ENCODE measurements around the gene ZNF423. TPM values are rescaled to one million over a fixed set of nuclear protein-coding genes. Genes with fewer than 3 reads are reported as not detected.
"Not testable (repeated sequence)": the region's sequence is repeated elsewhere in the genome, so short reads cannot be mapped to it uniquely, and the experiment has no call there.

Gene ZNF423
- total RNA-seq, 4 donors from 2014 or later: 1.4 to 20.6 (median 4.7) TPM

DNA sequence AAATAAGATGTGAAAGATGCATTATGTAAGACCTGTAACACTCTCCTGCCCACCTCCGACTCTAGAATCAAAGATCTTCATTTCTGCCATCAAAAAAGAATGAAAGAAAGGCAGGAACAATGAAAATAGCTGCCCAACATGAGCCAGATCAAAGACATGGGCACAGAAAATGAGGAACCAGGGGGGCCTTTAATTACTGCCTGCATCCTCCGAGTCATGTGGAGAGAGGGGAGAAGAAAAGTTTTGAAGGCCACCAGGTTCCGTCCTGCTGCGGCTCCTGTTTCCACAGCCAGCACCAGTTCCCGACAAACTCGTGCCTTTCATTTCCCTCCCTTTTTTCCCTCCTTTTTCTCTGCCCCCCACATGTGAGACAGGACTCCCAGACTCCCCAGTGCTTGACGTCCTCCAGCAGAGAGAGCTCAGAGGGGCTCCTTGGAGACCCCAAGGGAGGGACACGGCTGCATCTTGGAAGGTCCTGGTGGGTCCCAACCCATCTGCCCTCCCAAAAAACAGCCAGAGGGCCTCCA, 168.4 kb downstream of the ZNF423 start:
- TF ChIP-seq, protein P1, sequence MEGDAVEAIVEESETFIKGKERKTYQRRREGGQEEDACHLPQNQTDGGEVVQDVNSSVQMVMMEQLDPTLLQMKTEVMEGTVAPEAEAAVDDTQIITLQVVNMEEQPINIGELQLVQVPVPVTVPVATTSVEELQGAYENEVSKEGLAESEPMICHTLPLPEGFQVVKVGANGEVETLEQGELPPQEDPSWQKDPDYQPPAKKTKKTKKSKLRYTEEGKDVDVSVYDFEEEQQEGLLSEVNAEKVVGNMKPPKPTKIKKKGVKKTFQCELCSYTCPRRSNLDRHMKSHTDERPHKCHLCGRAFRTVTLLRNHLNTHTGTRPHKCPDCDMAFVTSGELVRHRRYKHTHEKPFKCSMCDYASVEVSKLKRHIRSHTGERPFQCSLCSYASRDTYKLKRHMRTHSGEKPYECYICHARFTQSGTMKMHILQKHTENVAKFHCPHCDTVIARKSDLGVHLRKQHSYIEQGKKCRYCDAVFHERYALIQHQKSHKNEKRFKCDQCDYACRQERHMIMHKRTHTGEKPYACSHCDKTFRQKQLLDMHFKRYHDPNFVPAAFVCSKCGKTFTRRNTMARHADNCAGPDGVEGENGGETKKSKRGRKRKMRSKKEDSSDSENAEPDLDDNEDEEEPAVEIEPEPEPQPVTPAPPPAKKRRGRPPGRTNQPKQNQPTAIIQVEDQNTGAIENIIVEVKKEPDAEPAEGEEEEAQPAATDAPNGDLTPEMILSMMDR (IDR thresholded peaks at IDR 0.05): no peak
- no peak for TF ChIP-seq POLR2A (IDR thresholded peaks at IDR 0.05)
- DNase-seq: no peak
- H3K4me1 ChIP-seq: no peaks in the 10 kb centered on the region
- no peak overlapping the region for H3K4me3 ChIP-seq
- no peaks in the 10 kb centered on the region for H3K36me3 ChIP-seq
- no peak overlapping the region for H3K27ac ChIP-seq
- no peaks in the 10 kb centered on the region for H3K27me3 ChIP-seq
- H3K9me3 ChIP-seq: no peaks in the 10 kb centered on the region

DNA sequence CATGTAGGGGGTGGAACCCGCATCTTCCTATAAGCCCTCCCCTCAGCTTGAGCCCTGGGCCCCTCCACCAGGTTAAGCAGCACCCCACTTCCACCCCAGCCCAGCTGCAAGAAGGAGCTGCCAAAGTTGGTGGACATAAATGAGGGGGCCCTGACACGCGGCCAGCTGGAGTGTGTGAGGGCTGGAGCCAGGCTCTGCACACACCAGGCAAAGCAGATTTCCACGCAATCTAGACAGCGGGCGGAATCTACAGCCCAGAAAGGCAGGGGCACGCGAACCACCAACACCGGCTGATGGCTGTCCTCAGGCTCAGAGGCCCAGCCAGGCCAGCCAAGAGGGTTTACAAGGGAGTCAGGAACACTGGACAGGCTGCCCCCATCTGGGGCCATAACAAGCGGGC, 171.2 kb downstream of the ZNF423 start:
- Histone ChIP-seq H3K9me3 (no peaks in the 10 kb centered on the region), H3K27me3 (no peaks in the 10 kb centered on the region), H3K27ac (no peak overlapping the region), H3K4me1 (no peaks in the 10 kb centered on the region), H3K36me3 (no peaks in the 10 kb centered on the region), H3K4me3 (no peak overlapping the region)
- TF ChIP-seq, protein P1 (IDR thresholded peaks at IDR 0.05): no peak
- TF ChIP-seq POLR2A (IDR thresholded peaks at IDR 0.05): no peak
- no peak for DNase-seq

DNA sequence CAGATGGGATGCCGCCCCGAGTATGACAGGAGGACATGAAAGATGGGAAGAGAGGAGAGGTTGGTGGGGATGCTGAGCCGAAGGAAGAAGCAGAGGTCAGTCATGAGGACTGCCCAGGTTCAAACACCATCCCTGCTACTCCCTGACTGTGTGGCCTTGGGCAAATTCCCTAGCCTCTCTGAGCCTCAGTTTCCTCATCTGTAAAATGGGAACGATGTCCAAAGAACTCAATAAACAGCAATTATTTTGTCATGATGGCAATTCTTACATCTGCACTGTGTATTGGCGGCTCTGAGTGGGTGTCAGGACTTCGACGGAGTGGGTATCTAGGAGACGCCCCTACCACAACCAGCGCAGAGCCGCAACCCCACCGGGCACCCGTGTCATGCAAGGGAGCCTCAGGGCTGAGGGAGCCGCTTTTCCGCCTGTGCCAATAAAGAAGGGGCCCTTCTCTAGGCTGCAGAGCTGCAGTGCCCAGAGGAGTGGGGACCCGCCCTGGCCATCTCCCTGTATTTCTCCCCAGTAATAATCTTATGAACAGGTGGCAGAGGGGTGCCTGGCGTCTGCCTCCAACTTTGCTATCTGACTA, 173.2 kb downstream of the ZNF423 start:
- no peak overlapping the region for H3K4me3 ChIP-seq
- H3K9me3 ChIP-seq: no peaks in the 10 kb centered on the region
- DNase-seq: no peak
- H3K36me3 ChIP-seq: no peaks in the 10 kb centered on the region
- H3K27ac ChIP-seq: no peak overlapping the region
- TF ChIP-seq POLR2A (IDR thresholded peaks at IDR 0.05): no peak
- TF ChIP-seq, protein P1 (IDR thresholded peaks at IDR 0.05): no peak
- H3K4me1 ChIP-seq: no peaks in the 10 kb centered on the region
- H3K27me3 ChIP-seq: no peaks in the 10 kb centered on the region

DNA sequence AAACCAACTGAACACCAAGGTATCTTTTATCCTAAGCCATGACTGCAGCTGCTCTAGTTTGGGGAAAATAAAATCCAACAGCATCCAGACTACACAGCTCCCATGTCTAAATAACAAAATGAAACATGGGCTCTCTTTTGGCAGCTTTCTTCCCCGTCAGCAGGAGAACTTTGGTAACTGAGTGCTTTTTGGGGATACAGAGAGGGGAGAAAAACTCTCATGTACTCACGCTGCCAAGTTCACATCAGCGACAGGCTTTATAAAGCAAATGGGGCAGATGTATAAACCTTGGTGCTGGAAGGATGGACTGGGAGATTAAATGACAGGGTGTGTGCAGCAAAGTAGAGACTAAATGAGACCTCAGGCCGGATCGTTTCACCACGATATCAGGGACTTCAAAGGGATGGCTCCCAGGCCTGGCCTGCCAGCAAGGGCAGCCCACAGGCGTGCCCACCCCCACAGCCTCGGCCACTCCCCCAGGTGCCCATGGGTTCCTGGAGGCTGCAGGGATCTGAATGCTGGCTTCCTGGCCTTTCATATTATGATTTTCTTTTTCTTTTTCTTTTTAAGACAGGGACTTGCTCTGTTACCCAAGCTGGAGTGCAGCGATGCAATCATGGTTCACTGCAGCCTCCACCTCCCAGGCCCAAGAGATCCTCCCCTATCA, 174.6 kb downstream of the ZNF423 start:
- no peaks in the 10 kb centered on the region for H3K27me3 ChIP-seq
- H3K4me3 ChIP-seq: no peak overlapping the region
- TF ChIP-seq, protein P1 (IDR thresholded peaks at IDR 0.05): no peak
- no peak for TF ChIP-seq POLR2A (IDR thresholded peaks at IDR 0.05)
- no peaks in the 10 kb centered on the region for H3K9me3 ChIP-seq
- H3K4me1 ChIP-seq: no peaks in the 10 kb centered on the region
- DNase-seq: no peak
- H3K27ac ChIP-seq: no peak overlapping the region
- no peaks in the 10 kb centered on the region for H3K36me3 ChIP-seq

DNA sequence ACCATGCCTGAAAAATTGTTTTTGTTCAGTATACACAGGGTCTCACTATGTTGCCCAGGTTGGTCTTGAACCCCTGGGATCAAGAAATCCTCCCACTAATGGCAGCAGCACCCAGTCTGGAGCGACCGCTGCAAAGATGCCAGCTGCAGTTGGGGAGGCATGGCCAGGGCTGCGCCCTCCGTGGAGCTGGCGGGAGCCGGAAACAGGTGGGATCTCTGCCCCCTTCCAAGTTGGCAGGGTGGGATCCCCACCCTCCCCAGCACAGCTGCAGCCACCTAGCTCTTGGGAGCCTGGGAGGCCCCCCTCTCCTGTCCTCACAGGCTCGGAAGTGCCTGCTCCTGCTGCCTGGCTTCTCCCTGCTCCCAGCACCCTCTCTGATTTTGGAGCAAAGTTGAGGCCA, 176.8 kb downstream of the ZNF423 start:
- Histone ChIP-seq H3K27me3 (no peaks in the 10 kb centered on the region), H3K27ac (no peak overlapping the region), H3K4me3 (no peak overlapping the region), H3K4me1 (no peaks in the 10 kb centered on the region), H3K36me3 (no peaks in the 10 kb centered on the region), H3K9me3 (no peaks in the 10 kb centered on the region)
- TF ChIP-seq, protein P1 (IDR thresholded peaks at IDR 0.05): no peak
- no peak for TF ChIP-seq POLR2A (IDR thresholded peaks at IDR 0.05)
- no peak for DNase-seq

DNA sequence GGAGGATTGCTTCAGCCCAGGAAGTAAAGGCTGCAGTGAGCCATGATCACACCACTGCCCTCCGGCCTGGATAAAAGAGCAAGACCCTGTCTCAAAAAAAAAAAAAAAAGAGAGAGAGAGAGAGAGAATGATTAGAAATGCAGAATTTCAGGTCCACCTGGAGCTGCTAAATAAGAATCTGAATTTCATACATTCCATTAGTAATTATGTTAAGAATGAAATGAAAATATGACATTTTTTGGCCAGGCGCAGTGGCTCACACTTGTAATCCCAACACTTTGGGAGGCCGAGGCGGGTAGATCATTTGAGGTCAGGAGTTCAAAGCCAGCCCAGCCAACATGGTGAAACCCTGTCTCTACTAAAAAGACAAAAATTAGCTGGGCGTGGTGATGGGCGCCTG, 178.3 kb downstream of the ZNF423 start:
- H3K27me3 ChIP-seq, H3K4me1 ChIP-seq, H3K27ac ChIP-seq, H3K36me3 ChIP-seq, DNase-seq, H3K9me3 ChIP-seq, H3K4me3 ChIP-seq: not testable (repeated sequence)

Data from Peyer's patch (tissue), 4 donors.